NCI-H2081 treated with DMSO at 0.1 percent for 48 hours (cell line): ENCODE measurements around the gene POLE.
A peak's percentile ranks its signal among the peaks of the same experiment; 100 is the strongest.
"Not testable (repeated sequence)": the region's sequence is repeated elsewhere in the genome, so short reads cannot be mapped to it uniquely, and the experiment has no call there.

Source experiments
- DNase-seq: peaks from one replicate; lab custom pipeline; 2025; lab: John Stamatoyannopoulos, UW

Gene POLE

GRCh38 chr12:132614861-132615578, 72.1 kb downstream of the POLE start:
- peak; percentile 33 for DNase-seq

- DNase-seq = no peak
Observed at GRCh38 chr12:132614029-132614428, 73.1 kb downstream of the POLE start.

- no peak for DNase-seq
Observed at GRCh38 chr12:132611620-132612019, 75.5 kb downstream of the POLE start.

GRCh38 chr12:132610866-132611602, 76.1 kb downstream of the POLE start:
- no peak for DNase-seq

GRCh38 chr12:132610051-132610759, 76.9 kb downstream of the POLE start, which contains the start of gene LRCOL1:
Gene LRCOL1 (minus strand): TSS chr12:132610582. CDS start chr12:132606251, 4,331 bp downstream.
- no peak for DNase-seq

- no peak for DNase-seq
Observed at GRCh38 chr12:132608231-132609171, 78.6 kb downstream of the POLE start.

GRCh38 chr12:132606927-132607326, 80.2 kb downstream of the POLE start:
- DNase-seq = no peak

- no peak for DNase-seq
Observed at GRCh38 chr12:132606466-132606865, 80.7 kb downstream of the POLE start.

- DNase-seq = no peak
Observed at GRCh38 chr12:132605892-132606291, 81.2 kb downstream of the POLE start.

GRCh38 chr12:132604668-132605441, 82.3 kb downstream of the POLE start:
- DNase-seq = no peak

GRCh38 chr12:132604151-132604618, 83.0 kb downstream of the POLE start:
- no peak for DNase-seq

- DNase-seq = no peak
Observed at GRCh38 chr12:132603240-132604150, 83.6 kb downstream of the POLE start.

GRCh38 chr12:132602572-132603239, 84.4 kb downstream of the POLE start:
- DNase-seq = no peak

- DNase-seq = no peak
Observed at GRCh38 chr12:132601171-132601883, 85.8 kb downstream of the POLE start.

GRCh38 chr12:132600048-132601032, 86.8 kb downstream of the POLE start:
- DNase-seq = peak; percentile 39

GRCh38 chr12:132599502-132599901, 87.6 kb downstream of the POLE start:
- DNase-seq = not testable (repeated sequence)
